ENCODE measurements around the gene TCERG1. TPM values are rescaled to one million over a fixed set of nuclear protein-coding genes. Genes with fewer than 3 reads are reported as not detected.

Gene TCERG1
- total RNA-seq, 1 donor from 2014 or later = 101 TPM

DNA sequence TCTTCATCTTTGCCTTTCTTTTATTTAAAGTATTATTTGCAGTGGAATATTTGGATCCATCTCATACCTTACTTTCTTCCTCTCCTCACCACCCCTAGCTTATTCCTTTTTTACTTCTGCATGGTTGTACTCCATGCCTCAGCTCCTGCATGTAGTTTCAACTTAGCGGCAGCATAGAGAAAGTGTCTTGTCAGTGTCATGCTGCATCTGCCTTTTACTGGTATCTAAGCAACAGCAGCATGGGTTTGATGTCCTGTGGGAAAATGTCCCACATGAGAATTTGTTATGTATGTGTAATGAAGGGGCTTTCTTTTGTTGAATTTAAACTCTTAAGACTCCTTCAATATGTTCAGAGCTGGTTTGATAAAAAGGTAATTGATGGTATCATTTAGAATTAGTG, 20.6 kb downstream of the TCERG1 start:
- Mint-ChIP-seq H3K4me1 (ENCODE audit: unreplicated experiment) (no peaks in the 10 kb centered on the region), H3K36me3 (peaks cover 29% of the 10 kb centered on the region), H3K4me3 (no peak overlapping the region), H3K27me3 (no peaks in the 10 kb centered on the region), H3K9me3 (no peaks in the 10 kb centered on the region), H3K27ac (no peak overlapping the region)
- TF ChIP-seq CTCF (conservative IDR thresholded peaks at IDR 0.05) = no peak
- no peak for DNase-seq (ENCODE audit: extremely low spot score, unreplicated experiment)

DNA sequence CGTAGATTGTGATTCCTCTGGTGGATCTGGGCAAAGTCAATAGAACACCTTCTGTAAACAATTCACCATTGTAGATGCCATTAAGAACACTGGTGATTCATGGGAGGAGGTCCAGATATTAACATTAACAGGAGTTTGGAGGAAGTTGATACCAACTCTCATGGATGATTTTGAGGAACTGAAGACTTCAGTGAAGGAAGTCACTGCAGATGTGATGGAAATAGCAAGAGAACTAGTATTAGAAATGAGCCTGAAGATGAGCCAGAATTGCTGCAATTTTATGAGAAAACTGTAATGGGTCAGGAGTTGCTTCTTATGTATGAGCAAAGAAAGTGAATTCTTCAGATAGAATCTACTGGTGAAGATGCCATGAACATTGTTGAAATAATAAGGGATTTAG, 26.9 kb downstream of the TCERG1 start:
- DNase-seq (ENCODE audit: extremely low spot score, unreplicated experiment) = no peak
- H3K36me3 Mint-ChIP-seq = peaks cover 47% of the 10 kb centered on the region
- no peak overlapping the region for H3K4me3 Mint-ChIP-seq
- TF ChIP-seq CTCF (conservative IDR thresholded peaks at IDR 0.05) = no peak
- no peaks in the 10 kb centered on the region for H3K27me3 Mint-ChIP-seq
- H3K4me1 Mint-ChIP-seq (ENCODE audit: unreplicated experiment) = no peaks in the 10 kb centered on the region
- H3K27ac Mint-ChIP-seq = no peak overlapping the region
- no peaks in the 10 kb centered on the region for H3K9me3 Mint-ChIP-seq

GRCh38 chr5:146475190-146475780, 28.2 kb downstream of the TCERG1 start:
- Mint-ChIP-seq H3K4me1 (ENCODE audit: unreplicated experiment) (no peaks in the 10 kb centered on the region), H3K27me3 (no peaks in the 10 kb centered on the region)
- TF ChIP-seq CTCF (conservative IDR thresholded peaks at IDR 0.05) = peak; percentile 59

GRCh38 chr5:146475906-146476305, 28.8 kb downstream of the TCERG1 start:
- Mint-ChIP-seq H3K9me3 (no peaks in the 10 kb centered on the region), H3K4me1 (ENCODE audit: unreplicated experiment) (no peaks in the 10 kb centered on the region), H3K4me3 (no peak overlapping the region), H3K27me3 (no peaks in the 10 kb centered on the region), H3K27ac (no peak overlapping the region), H3K36me3 (peaks cover 44% of the 10 kb centered on the region)
- TF ChIP-seq CTCF (conservative IDR thresholded peaks at IDR 0.05) = no peak
- DNase-seq (ENCODE audit: extremely low spot score, unreplicated experiment) = no peak

More at GRCh38 chr5:146475190-146475780, 28.2 kb downstream of the TCERG1 start:
- H3K36me3 Mint-ChIP-seq = peaks cover 47% of the 10 kb centered on the region
- no peak for DNase-seq (ENCODE audit: extremely low spot score, unreplicated experiment)
- H3K27ac Mint-ChIP-seq = no peak overlapping the region
- H3K9me3 Mint-ChIP-seq = no peaks in the 10 kb centered on the region
- H3K4me3 Mint-ChIP-seq = no peak overlapping the region

GRCh38 chr5:146482775-146483174, 35.6 kb downstream of the TCERG1 start:
- H3K27me3 Mint-ChIP-seq = no peaks in the 10 kb centered on the region
- no peaks in the 10 kb centered on the region for H3K4me1 Mint-ChIP-seq (ENCODE audit: unreplicated experiment)
- no peak for TF ChIP-seq CTCF (conservative IDR thresholded peaks at IDR 0.05)
- H3K36me3 Mint-ChIP-seq = peaks cover 46% of the 10 kb centered on the region
- no peaks in the 10 kb centered on the region for H3K9me3 Mint-ChIP-seq
- DNase-seq (ENCODE audit: extremely low spot score, unreplicated experiment) = no peak
- H3K4me3 Mint-ChIP-seq = no peak overlapping the region
- H3K27ac Mint-ChIP-seq = no peak overlapping the region

Measured in type B pancreatic cell (in vitro differentiated cells).